ENCODE measurements around the gene ST3GAL3. TPM values are rescaled to one million over a fixed set of nuclear protein-coding genes. Genes with fewer than 3 reads are reported as not detected.

Gene ST3GAL3
- total and polyA plus RNA-seq, 11 donors, result 14.4 to 31.7 (median 26.3) TPM

- WGBS, 4 donors, result 75 to 92% (median 82%) methylated on average over 2 of the region's 2 CpGs
- intact Hi-C loops (cut with DNase I), result no loop called here
These were observed 169.8 kb downstream of the ST3GAL3 start for GRCh38 chr1:43877101-43877500.

GRCh38 chr1:43878440-43878839 is 171.1 kb downstream of the ST3GAL3 start:
- H3K27me3 ChIP-seq, result no peaks in the 10 kb centered on the region
- no peak overlapping the region for H3K4me3 ChIP-seq
- no peak for ATAC-seq
- H3K9me3 ChIP-seq, result no peaks in the 10 kb centered on the region
- DNase-seq, result no peak
- H3K4me1 ChIP-seq, result peaks cover 0 to 27% (median 5%) of the 10 kb centered on the region in 12 donors
- H3K27ac ChIP-seq, result no peak overlapping the region
- H3K36me3 ChIP-seq, result peaks cover 0 to 6% (median 0%) of the 10 kb centered on the region in 9 donors
- intact Hi-C loops (cut with DNase I), result no loop called here
- TF ChIP-seq, protein P1, sequence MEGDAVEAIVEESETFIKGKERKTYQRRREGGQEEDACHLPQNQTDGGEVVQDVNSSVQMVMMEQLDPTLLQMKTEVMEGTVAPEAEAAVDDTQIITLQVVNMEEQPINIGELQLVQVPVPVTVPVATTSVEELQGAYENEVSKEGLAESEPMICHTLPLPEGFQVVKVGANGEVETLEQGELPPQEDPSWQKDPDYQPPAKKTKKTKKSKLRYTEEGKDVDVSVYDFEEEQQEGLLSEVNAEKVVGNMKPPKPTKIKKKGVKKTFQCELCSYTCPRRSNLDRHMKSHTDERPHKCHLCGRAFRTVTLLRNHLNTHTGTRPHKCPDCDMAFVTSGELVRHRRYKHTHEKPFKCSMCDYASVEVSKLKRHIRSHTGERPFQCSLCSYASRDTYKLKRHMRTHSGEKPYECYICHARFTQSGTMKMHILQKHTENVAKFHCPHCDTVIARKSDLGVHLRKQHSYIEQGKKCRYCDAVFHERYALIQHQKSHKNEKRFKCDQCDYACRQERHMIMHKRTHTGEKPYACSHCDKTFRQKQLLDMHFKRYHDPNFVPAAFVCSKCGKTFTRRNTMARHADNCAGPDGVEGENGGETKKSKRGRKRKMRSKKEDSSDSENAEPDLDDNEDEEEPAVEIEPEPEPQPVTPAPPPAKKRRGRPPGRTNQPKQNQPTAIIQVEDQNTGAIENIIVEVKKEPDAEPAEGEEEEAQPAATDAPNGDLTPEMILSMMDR (IDR thresholded peaks at IDR 0.05), result no peak
- no peak for TF ChIP-seq POLR2A (IDR thresholded peaks at IDR 0.05)
- 75 to 89% (median 83%) methylated on average over 2 of the region's 2 CpGs for WGBS, 4 donors

More at GRCh38 chr1:43877101-43877500, 169.8 kb downstream of the ST3GAL3 start:
- Histone ChIP-seq H3K36me3 (peaks cover 0 to 6% (median 0%) of the 10 kb centered on the region in 9 donors), H3K4me3 (no peak overlapping the region), H3K4me1 (peaks cover 0 to 27% (median 6%) of the 10 kb centered on the region in 12 donors), H3K9me3 (no peaks in the 10 kb centered on the region), H3K27ac (no peak overlapping the region), H3K27me3 (no peaks in the 10 kb centered on the region)
- no peak for TF ChIP-seq POLR2A (IDR thresholded peaks at IDR 0.05)
- TF ChIP-seq, protein P1 (IDR thresholded peaks at IDR 0.05), result no peak
- no peak for DNase-seq
- no peak for ATAC-seq

DNA sequence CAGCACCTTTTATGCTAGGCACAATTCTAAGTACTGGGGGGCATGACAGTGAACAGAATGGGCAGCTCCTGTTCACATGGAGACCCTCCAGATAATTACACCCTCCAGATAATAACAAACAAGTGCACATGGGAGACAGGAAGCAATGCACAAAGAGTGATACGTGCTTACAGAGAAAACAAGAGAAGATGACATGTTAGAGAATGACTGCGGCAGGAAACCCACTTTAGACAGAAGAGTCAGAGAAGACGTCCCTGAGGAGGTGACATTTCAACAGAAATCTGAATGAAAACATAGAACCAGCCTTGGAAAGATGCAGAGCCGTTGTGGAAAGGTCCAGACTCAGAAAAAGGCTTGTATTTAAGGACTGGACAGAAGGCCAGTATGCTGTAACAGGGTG is 171.5 kb downstream of the ST3GAL3 start:
- TF ChIP-seq, protein P1 (IDR thresholded peaks at IDR 0.05), result no peak
- TF ChIP-seq POLR2A (IDR thresholded peaks at IDR 0.05), result no peak
- 71 to 83% (median 79%) methylated on average over 4 of the region's 4 CpGs for WGBS, 4 donors
- intact Hi-C loops (cut with DNase I), result no loop called here

GRCh38 chr1:43879414-43879813 is 172.1 kb downstream of the ST3GAL3 start:
- Histone ChIP-seq H3K4me1 (peaks cover 0 to 27% (median 5%) of the 10 kb centered on the region in 12 donors), H3K36me3 (peaks cover 0 to 6% (median 0%) of the 10 kb centered on the region in 9 donors), H3K27me3 (no peaks in the 10 kb centered on the region), H3K27ac (peak overlapping the region in 9 of 12 donors; percentile 37 to 85 (median 74)), H3K4me3 (no peak overlapping the region), H3K9me3 (no peaks in the 10 kb centered on the region)
- intact Hi-C loops (cut with DNase I), result no loop called here
- DNase-seq (no peak), ATAC-seq (no peak)
- WGBS, 4 donors, result 94 to 98% (median 97%) methylated on average over 4 of the region's 4 CpGs
- TF ChIP-seq POLR2A (IDR thresholded peaks at IDR 0.05), result no peak
- TF ChIP-seq, protein P1 (IDR thresholded peaks at IDR 0.05), result no peak

More for the DNA sequence above, 171.5 kb downstream of the ST3GAL3 start:
- ATAC-seq (no peak), DNase-seq (no peak)
- Histone ChIP-seq H3K9me3 (no peaks in the 10 kb centered on the region), H3K27ac (peak overlapping the region in 2 of 12 donors; percentile 83 to 85), H3K4me1 (peaks cover 0 to 27% (median 5%) of the 10 kb centered on the region in 12 donors), H3K4me3 (no peak overlapping the region), H3K36me3 (peaks cover 0 to 6% (median 0%) of the 10 kb centered on the region in 9 donors), H3K27me3 (no peaks in the 10 kb centered on the region)
